Effector memory CD8-positive, alpha-beta T cell (primary cell): ENCODE measurements around the gene PKP1.

Experiments
- ATAC-seq: fragments of 150-1000 bp; cut with Tn5 transposase; replicated peaks from 2 replicates; pipeline ENCODE4 v1.10.0; 2021; ENCODE audit warnings: mild to moderate bottlenecking, moderate library complexity
- DNase-seq, 3 experiments: peaks; one replicate each; pipeline ENCODE4 v3.0.0; 2021
- H3K27ac Mint-ChIP-seq, 2 donors: one replicate each; pipeline ENCODE4 v1.8.0; 2022; ENCODE audit warnings: mild to moderate bottlenecking in 2 of 2, mixed read lengths in 2 of 2, moderate library complexity in 2 of 2
- H3K27me3 Mint-ChIP-seq, 2 donors: one replicate each; pipeline ENCODE4 v1.8.0; 2022; ENCODE audit warnings: mixed read lengths in 2 of 2
- H3K36me3 Mint-ChIP-seq: one replicate; pipeline ENCODE4 v1.8.0; 2022; ENCODE audit warnings: mild to moderate bottlenecking, moderate library complexity, mixed read lengths; ENCODE audit not compliant: insufficient read depth
- H3K4me1 Mint-ChIP-seq, 2 donors: one replicate each; pipeline ENCODE4 v1.8.0; 2022; ENCODE audit warnings: low read depth in 2 of 2, mixed read lengths in 2 of 2
- H3K4me3 Mint-ChIP-seq, 2 donors: one replicate each; pipeline ENCODE4 v1.8.0; 2022; ENCODE audit warnings: mild to moderate bottlenecking in 2 of 2, mixed read lengths in 2 of 2, moderate library complexity in 2 of 2
- H3K9me3 Mint-ChIP-seq, 2 donors: one replicate each; pipeline ENCODE4 v1.8.0; 2022; ENCODE audit warnings: mixed read lengths in 2 of 2

PKP1 gene

GRCh38 chr1:201311356-201312011 lies 28.2 kb downstream of the PKP1 start:
- Mint-ChIP-seq H3K27me3 (peaks cover 45 to 94% of the 10 kb centered on the region in 2 donors), H3K27ac (no peak overlapping the region), H3K9me3 (no peaks in the 10 kb centered on the region), H3K4me1 (no peaks in the 10 kb centered on the region), H3K4me3 (no peak overlapping the region), H3K36me3 (no peaks in the 10 kb centered on the region)
- DNase-seq (no peak), ATAC-seq (no peak)

DNA sequence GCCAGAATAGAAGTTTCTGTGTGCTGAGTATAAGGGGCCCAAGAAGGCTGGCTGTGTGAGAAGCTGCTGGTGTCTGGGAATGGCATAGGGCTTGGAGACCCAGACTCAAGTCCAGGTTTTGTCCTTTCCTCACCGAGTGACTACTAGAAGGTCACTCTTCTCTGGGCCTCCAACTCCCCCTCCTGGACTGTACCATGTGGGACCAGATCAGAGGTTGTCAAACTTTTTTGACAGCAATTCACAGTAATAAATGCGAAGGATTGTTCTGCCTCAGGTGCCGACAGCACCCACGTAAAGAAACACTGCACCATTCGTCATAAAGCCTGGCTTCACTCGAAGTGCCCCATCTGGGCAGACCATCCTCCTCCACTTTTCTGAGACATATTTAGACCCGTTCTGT lies 29.0 kb downstream of the PKP1 start:
- ATAC-seq (no peak), DNase-seq (no peak)
- Mint-ChIP-seq H3K27ac (no peak overlapping the region), H3K36me3 (no peaks in the 10 kb centered on the region), H3K4me3 (no peak overlapping the region), H3K9me3 (no peaks in the 10 kb centered on the region), H3K27me3 (peaks cover 45 to 98% of the 10 kb centered on the region in 2 donors), H3K4me1 (no peaks in the 10 kb centered on the region)

- Mint-ChIP-seq H3K36me3 (no peaks in the 10 kb centered on the region), H3K27ac (no peak overlapping the region), H3K9me3 (no peaks in the 10 kb centered on the region), H3K27me3 (peaks cover 48 to 98% of the 10 kb centered on the region in 2 donors), H3K4me1 (no peaks in the 10 kb centered on the region), H3K4me3 (no peak overlapping the region)
- ATAC-seq: no peak
- DNase-seq: no peak
These were observed 29.8 kb downstream of the PKP1 start for GRCh38 chr1:201313086-201313485.

DNA sequence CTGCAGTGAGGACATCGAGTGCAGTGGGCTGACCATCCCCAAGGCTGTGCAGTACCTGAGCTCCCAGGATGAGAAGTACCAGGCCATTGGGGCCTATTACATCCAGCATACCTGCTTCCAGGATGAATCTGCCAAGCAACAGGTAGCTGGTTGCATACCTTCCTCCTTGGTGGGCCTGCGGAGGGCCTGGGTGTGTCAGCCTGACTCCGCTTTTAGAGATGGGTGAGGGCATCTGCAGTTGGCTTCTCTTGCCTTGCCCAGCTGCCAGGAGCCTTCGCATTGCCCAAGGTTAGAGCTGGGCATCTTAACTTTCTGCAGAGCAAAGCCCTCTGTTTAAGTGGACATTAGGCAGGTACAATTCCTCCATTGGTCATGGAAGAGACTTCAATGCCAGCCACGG lies 33.2 kb downstream of the PKP1 start:
- Mint-ChIP-seq H3K27ac (no peak overlapping the region), H3K4me3 (no peak overlapping the region), H3K36me3 (no peaks in the 10 kb centered on the region), H3K27me3 (peaks cover 39 to 81% of the 10 kb centered on the region in 2 donors), H3K4me1 (no peaks in the 10 kb centered on the region), H3K9me3 (no peaks in the 10 kb centered on the region)
- DNase-seq: no peak
- no peak for ATAC-seq

DNA sequence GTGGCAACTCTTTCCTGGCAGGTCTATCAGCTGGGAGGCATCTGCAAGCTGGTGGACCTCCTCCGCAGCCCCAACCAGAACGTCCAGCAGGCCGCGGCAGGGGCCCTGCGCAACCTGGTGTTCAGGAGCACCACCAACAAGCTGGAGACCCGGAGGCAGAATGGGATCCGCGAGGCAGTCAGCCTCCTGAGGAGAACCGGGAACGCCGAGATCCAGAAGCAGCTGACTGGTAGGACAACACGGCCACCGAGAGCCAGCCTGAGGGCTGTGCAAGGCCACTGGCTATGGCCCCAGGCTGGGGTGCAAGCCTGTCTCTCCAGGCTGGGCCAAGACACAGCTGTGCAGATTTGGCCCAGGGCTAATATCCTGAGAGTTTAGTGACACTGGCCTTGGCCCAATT lies 34.2 kb downstream of the PKP1 start:
- DNase-seq: no peak
- no peak overlapping the region for H3K27ac Mint-ChIP-seq
- ATAC-seq: no peak

GRCh38 chr1:201318504-201319340 lies 35.4 kb downstream of the PKP1 start:
- Mint-ChIP-seq H3K27ac (no peak overlapping the region), H3K9me3 (no peaks in the 10 kb centered on the region), H3K27me3 (peaks cover 37 to 68% of the 10 kb centered on the region in 2 donors), H3K4me1 (no peaks in the 10 kb centered on the region), H3K4me3 (no peak overlapping the region), H3K36me3 (no peaks in the 10 kb centered on the region)
- DNase-seq (no peak), ATAC-seq (no peak)

More for the DNA sequence above, 34.2 kb downstream of the PKP1 start:
- Mint-ChIP-seq H3K27me3 (peaks cover 39 to 71% of the 10 kb centered on the region in 2 donors), H3K36me3 (no peaks in the 10 kb centered on the region), H3K4me1 (no peaks in the 10 kb centered on the region), H3K9me3 (no peaks in the 10 kb centered on the region), H3K4me3 (no peak overlapping the region)

DNA sequence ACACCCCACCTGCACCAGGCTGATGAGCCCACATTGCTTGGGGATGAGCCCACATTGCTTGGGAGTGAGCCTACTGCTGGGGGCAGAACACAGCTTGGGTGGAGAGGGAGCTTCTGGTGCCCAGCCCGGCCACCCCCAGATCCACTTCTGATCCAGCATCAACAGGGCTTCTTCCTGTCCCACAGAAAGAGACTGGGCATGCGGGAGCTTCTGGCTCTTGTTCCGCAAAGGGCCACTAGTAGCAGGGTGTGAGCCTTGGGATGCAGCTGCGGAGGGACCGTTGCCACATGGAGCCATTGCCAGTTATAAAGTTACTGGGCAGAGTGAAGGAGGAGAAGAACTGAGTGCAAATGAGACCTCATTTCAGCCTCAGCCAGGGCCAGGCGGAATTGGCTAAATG lies 36.3 kb downstream of the PKP1 start:
- Mint-ChIP-seq H3K9me3 (no peaks in the 10 kb centered on the region), H3K36me3 (no peaks in the 10 kb centered on the region), H3K27ac (no peak overlapping the region), H3K4me3 (no peak overlapping the region), H3K27me3 (peaks cover 28 to 67% of the 10 kb centered on the region in 2 donors), H3K4me1 (no peaks in the 10 kb centered on the region)
- DNase-seq: no peak
- no peak for ATAC-seq

GRCh38 chr1:201320168-201320788 lies 37.0 kb downstream of the PKP1 start:
- Mint-ChIP-seq H3K27ac (no peak overlapping the region), H3K9me3 (no peaks in the 10 kb centered on the region), H3K4me3 (no peak overlapping the region), H3K4me1 (no peaks in the 10 kb centered on the region), H3K36me3 (no peaks in the 10 kb centered on the region), H3K27me3 (peaks cover 22 to 63% of the 10 kb centered on the region in 2 donors)
- no peak for ATAC-seq
- DNase-seq: no peak

GRCh38 chr1:201321826-201322390 lies 38.6 kb downstream of the PKP1 start:
- Mint-ChIP-seq H3K27me3 (peaks cover 24 to 50% of the 10 kb centered on the region in 2 donors), H3K9me3 (no peaks in the 10 kb centered on the region), H3K4me1 (no peaks in the 10 kb centered on the region), H3K36me3 (no peaks in the 10 kb centered on the region), H3K4me3 (no peak overlapping the region), H3K27ac (no peak overlapping the region)
- ATAC-seq (no peak), DNase-seq (no peak)

- no peak for ATAC-seq
- H3K9me3 Mint-ChIP-seq: no peaks in the 10 kb centered on the region
- no peaks in the 10 kb centered on the region for H3K4me1 Mint-ChIP-seq
- no peak overlapping the region for H3K4me3 Mint-ChIP-seq
- H3K36me3 Mint-ChIP-seq: no peaks in the 10 kb centered on the region
- peaks cover 25 to 48% of the 10 kb centered on the region in 2 donors for H3K27me3 Mint-ChIP-seq
- H3K27ac Mint-ChIP-seq: no peak overlapping the region
- no peak for DNase-seq
These were observed 39.6 kb downstream of the PKP1 start for GRCh38 chr1:201322653-201323510.

GRCh38 chr1:201324306-201324705 lies 41.0 kb downstream of the PKP1 start:
- no peak for DNase-seq
- Mint-ChIP-seq H3K4me1 (no peaks in the 10 kb centered on the region), H3K36me3 (no peaks in the 10 kb centered on the region), H3K27ac (no peak overlapping the region), H3K4me3 (no peak overlapping the region), H3K27me3 (peaks cover 23 to 42% of the 10 kb centered on the region in 2 donors), H3K9me3 (no peaks in the 10 kb centered on the region)
- ATAC-seq: no peak

DNA sequence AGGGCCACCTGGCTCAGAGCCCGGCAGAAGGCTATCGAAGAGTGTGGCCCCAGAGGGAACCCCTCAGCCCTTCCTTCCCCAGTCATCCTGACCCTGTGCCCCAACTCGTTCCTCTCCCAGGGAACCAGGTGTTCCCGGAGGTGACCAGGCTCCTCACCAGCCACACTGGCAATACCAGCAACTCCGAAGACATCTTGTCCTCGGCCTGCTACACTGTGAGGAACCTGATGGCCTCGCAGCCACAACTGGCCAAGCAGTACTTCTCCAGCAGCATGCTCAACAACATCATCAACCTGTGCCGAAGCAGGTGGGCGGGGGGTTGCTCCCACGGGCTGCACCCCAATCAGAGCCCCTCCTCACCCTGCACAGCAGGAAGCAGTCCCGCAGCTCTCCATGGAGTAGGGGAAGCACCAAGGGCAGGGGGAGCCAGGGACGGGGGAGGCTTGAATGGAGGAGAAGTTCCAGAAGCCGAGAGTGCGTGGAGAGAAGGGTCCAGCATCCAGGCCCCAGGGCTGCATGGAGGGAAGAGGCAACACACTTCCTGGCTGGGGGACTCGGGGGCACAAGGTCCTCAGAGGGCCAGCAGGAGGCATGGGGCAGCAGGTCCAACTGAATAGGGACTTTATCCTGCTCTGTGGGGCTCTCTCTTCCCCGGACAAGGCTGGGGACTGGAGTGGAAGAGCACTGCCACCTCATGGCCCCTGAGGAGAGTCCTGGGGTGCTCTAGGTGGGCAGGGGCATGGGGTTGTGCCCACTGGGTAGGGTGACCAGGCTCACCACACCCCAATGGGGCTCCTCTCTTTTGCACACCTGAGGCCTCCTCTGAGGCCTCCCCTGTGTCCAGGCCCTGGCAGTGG lies 41.7 kb downstream of the PKP1 start:
- peaks cover 18 to 40% of the 10 kb centered on the region in 2 donors for H3K27me3 Mint-ChIP-seq
- no peaks in the 10 kb centered on the region for H3K36me3 Mint-ChIP-seq
- H3K27ac Mint-ChIP-seq: no peak overlapping the region
- no peak overlapping the region for H3K4me3 Mint-ChIP-seq
- no peaks in the 10 kb centered on the region for H3K4me1 Mint-ChIP-seq
- H3K9me3 Mint-ChIP-seq: no peaks in the 10 kb centered on the region
- ATAC-seq (no peak), DNase-seq (no peak)
